Measurements from ENCODE around the gene GSTA1. TPM values are rescaled to one million over a fixed set of nuclear protein-coding genes. Genes with fewer than 3 reads are reported as not detected.

GSTA1 gene
- not detected in 2 replicates for total RNA-seq

DNA sequence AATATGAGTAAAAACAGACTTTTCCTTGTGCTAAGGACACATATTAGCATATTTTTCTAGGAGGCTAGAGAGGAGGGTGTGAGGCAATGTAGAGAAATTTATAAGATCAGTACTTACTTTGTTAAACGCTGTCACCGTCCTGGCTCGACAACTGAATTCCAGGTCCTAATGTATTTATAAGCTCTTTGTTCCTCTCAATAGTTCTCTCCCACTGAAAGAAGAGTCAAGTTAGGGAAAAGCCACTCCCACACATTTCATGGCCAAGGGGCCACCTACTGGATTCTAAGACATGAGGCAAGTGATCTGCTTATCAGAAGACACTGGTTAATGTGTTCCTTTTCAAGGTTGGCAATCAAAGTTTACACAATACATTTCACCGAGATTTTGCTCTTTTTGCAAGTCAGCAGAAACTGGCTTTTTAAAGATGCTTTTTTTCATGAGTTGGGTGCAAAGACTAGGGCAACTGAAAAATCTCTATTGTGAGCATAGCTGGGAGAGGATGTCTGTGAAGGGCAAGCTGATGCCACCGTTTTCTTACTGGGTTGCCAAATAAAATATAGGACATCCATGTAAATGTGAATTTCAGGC lies at the start of gene GSTA1:
TSS of gene GSTA1 (minus strand) at position 149 of the 588 bp plus-strand sequence. CDS start 4,549 bp downstream, outside the sequence.

DNA sequence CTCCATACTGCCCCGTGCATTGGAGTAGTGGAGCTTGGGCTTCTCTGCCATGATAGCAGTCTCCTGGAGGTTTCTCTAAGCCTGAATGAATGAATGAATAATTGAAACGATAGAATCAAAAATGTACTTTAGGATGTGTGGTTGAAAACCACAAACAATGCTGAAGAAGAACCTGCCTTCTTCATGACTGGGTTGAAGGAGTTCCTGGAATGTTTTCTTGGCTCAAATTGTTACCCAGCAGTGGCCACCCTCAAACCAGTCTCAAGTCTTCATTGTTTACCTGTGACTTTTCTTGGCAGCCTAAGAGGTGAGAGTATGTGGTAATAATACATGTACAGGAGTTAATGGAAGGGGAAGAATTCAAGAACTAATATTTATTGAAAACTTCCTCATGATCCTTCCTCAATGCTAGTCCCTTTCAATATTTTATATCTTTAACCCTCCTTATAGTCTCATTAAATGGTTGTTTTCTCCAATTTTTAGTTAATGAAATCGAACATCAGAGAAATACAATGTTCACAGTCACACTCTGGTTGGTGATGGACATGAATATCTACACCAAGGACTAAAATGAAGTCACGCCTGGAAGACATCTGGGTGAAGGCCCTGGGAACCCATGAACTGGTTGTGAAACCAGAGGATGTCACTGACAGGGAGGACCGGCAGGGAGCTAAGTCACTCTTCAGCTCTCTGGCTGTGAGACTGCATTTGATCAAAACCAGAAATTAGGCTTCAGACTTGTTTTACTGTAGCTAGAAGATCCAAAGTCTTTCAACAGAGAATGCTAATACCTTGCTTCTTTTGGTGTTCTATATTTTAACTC lies 37.4 kb upstream of the GSTA1 start, which contains the start of gene GSTA5:
TSS of gene GSTA5 (minus strand) at position 51 of the 823 bp plus-strand sequence.

DNA sequence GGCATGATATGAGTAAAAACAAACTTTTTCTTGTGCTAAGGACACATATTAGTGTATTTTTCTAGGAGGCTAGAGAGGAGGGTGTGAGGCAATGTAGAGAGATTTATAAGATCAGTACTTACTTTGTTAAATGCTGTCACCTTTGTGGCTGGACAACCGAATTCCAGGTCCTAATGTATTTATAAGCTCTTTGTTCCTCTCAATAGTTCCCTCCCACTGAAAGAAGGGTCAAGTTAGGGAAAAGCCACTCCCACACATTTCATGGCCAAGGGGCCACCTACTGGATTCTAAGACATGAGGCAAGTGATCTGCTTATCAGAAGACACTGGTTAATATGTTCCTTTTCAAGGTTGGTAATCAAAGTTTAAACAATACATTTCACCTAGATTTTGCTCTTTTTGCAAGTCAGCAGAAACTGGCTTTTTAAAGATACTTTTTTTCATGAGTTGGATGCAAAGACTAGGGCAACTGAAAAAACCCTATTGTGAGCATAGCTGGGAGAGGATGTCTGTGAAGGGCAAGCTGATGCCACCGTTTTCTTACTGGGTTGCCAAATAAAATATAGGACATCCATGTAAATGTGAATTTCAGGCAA lies 40.2 kb downstream of the GSTA1 start, which contains the start of gene GSTA2:
TSS of gene GSTA2 (minus strand) at position 154 of the 595 bp plus-strand sequence. CDS start 5,528 bp downstream, outside the sequence.

Other genes with a start within 250 kb of the GSTA1 start
- gene TRAM2, start 226.8 kb downstream of the GSTA1 start, total RNA-seq = 56.7 and 170 TPM in 2 replicates
- 4.8 and 24.8 TPM in 2 replicates for gene TMEM14A, start 132.7 kb downstream of the GSTA1 start, total RNA-seq
- not detected in 2 replicates for gene GSTA2, start 40.3 kb downstream of the GSTA1 start, total RNA-seq
- gene GSTA5, start 37.0 kb upstream of the GSTA1 start, total RNA-seq = not detected in 2 replicates
- not detected in 2 replicates for gene GSTA3, start 105.9 kb upstream of the GSTA1 start, total RNA-seq
- 9.9 and 14.7 TPM in 2 replicates for gene GSTA4, start 191.5 kb upstream of the GSTA1 start, total RNA-seq